GM12864 (cell line): Measurements from ENCODE around the gene UBE2QL1.

Source experiments
- DNase-seq: peaks from one replicate; pipeline ENCODE4 v3.0.0-alpha.2; 2011; ENCODE audit warnings: low read depth
- H3K4me3 ChIP-seq: 2 replicates; pipeline ENCODE4 v1.5.1; 2011; ENCODE audit warnings: mild to moderate bottlenecking, low read depth, low read length, control low read depth
- TF ChIP-seq, protein P1 (sequence below): IDR thresholded peaks from 2 replicates; pipeline ENCODE4 v1.5.1; 2011; ENCODE audit warnings: low read depth, mild to moderate bottlenecking, moderate library complexity, low read length, control low read depth, inconsistent platforms; ENCODE audit errors: missing control alignments

Gene UBE2QL1

DNA sequence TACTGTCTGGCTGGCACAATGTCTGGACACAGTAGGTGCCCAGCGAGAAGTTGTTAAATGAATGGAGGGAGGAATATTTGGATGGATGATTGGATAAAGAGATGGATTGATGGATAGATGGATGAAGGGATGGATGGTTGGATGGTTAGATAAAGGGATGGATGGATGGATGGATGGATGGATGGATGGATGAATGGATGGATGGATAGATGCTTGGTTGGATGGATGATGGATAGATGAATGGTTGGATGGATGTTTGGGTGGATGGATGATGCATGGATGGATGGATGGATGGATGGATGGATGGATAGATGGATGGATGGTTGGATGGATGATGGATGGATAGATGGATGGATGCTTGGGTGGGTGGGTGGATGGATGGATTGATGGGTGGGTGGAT lies 90.4 kb downstream of the UBE2QL1 start:
- no peak overlapping the region for H3K4me3 ChIP-seq
- no peak for DNase-seq
- TF ChIP-seq, protein P1, sequence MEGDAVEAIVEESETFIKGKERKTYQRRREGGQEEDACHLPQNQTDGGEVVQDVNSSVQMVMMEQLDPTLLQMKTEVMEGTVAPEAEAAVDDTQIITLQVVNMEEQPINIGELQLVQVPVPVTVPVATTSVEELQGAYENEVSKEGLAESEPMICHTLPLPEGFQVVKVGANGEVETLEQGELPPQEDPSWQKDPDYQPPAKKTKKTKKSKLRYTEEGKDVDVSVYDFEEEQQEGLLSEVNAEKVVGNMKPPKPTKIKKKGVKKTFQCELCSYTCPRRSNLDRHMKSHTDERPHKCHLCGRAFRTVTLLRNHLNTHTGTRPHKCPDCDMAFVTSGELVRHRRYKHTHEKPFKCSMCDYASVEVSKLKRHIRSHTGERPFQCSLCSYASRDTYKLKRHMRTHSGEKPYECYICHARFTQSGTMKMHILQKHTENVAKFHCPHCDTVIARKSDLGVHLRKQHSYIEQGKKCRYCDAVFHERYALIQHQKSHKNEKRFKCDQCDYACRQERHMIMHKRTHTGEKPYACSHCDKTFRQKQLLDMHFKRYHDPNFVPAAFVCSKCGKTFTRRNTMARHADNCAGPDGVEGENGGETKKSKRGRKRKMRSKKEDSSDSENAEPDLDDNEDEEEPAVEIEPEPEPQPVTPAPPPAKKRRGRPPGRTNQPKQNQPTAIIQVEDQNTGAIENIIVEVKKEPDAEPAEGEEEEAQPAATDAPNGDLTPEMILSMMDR = no peak

DNA sequence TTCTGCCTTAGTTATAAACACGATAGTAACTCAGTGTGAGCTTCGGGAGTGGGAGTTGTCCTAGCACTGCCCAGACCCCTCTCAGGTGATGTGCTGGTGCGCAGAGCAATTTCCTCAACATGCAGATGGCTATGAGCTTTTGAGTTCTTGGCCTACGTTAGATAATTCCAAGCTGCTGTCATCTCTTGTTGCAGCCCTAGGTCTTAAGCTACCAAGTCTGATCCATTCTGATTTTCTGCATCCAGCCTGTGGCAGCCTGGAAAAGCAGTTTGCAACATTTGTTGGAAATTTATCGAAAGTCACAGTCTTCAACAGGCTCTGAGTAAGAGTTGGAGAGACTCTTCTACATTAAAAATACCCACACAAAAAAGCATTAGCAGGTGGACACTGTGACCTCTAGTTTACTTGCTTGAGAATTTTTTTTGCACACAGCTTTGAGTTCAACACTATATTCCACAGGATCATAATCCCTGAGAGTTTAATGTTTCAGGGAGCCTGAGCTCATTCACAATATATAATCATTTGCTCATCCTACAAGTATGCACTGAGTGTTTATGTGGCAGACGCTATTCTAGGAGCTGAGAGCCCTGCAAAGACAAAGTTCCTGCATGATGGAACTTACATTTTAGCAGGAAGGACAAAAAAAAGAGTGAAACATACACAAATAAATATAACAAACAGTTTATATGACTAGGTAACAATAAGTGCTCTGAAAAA lies 91.6 kb downstream of the UBE2QL1 start:
- no peak overlapping the region for H3K4me3 ChIP-seq
- TF ChIP-seq, protein P1 = no peak
- no peak for DNase-seq

DNA sequence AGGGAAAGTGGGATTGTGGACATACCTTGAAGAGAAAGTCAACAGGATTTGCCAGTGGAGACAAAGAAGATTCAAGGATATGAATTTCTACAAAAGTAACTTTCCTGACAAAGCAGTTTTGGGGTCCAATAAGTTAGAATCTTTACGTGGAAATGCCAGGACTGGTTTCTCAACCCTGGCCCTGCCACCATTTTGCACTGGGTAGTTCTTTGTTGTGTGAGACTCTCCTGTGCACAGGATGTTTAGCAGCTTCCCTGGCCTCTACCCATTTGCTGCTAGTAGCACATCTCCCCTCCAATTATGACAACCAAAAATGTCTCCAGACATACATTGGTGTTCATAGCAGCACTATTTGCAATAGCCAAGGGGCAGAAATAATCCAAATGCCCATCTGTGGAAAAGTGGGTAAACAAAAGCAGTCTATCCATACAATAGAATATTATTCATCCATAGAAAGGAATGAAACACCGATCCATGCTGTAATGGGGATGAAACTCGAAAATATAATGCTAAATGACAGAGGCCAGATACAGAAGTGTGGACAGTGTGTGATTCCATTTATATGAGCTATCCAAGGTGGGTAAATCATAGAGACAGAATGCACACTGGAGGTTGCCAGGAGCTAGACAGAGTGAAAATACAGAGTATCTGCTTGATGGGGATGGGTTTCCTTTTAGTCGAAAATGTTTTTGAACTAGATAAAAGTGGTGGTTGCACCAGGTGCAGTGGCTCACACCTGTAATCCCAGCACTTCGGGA lies 92.8 kb downstream of the UBE2QL1 start:
- TF ChIP-seq, protein P1 = no peak
- no peak overlapping the region for H3K4me3 ChIP-seq
- no peak for DNase-seq

DNA sequence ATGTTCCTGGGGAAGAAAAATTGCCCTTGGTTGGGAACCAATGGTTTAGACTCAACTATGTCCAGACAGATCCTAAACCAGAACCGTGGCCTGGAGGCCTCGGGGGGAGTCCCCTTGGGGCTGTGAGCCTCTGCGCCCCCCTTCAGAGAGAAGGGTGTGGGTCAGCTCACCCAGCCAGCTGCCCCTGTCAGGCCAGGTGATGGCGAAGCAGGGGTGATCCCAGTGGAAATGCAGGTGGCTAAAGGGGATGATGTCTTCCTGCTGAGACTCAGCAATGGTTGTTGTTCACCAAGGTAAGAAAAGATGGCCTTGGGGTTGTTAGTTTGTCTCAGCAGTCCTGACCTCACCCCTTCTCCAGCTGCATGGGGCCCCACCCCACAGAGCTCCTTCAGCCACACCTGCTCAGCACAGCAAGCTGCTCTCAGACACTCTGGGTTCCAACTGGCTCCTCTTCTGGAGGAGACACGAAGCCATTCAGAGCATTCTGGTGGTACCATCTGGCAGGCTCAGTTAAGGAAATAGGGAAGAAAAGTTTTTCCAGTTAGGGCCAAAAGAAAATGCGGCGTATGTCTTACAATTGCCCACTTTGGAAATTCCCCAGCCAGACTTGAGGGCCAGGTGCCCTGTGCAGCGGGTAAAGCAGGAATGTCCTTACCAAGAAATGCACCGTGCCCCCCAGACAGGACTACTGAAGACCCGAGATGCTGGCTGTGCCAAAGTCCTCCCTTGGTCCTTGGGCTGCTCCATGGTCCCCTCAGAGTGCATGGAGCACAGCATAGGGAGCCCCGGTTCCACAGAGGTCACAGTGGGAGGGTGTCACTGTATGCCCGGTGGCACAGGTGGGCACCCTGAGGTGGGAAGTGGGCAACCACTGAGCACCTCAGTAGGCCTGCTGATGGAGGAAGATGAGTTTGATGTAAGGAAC lies 94.0 kb downstream of the UBE2QL1 start:
- no peak for DNase-seq
- TF ChIP-seq, protein P1 = no peak
- H3K4me3 ChIP-seq = no peak overlapping the region

DNA sequence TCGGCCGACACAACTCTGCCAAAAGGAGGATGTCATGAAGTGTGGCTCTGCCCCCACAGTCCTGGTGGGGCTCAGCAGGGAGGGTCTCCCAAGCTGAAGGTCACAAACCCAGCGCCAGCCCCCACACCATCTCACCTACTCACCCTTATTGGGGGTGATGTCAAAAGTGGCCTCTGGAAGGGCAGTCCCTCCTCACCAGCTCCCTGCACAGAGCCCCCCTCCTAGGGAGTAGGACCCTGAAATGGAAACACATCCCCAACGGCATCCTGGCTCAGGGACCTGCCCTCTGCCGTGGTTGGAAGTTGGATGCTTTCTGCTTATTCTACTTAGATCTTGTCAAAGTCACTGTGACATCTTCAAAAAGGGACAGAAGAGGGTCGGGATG lies 94.7 kb downstream of the UBE2QL1 start:
- TF ChIP-seq, protein P1 = no peak
- DNase-seq = no peak
- H3K4me3 ChIP-seq = no peak overlapping the region

DNA sequence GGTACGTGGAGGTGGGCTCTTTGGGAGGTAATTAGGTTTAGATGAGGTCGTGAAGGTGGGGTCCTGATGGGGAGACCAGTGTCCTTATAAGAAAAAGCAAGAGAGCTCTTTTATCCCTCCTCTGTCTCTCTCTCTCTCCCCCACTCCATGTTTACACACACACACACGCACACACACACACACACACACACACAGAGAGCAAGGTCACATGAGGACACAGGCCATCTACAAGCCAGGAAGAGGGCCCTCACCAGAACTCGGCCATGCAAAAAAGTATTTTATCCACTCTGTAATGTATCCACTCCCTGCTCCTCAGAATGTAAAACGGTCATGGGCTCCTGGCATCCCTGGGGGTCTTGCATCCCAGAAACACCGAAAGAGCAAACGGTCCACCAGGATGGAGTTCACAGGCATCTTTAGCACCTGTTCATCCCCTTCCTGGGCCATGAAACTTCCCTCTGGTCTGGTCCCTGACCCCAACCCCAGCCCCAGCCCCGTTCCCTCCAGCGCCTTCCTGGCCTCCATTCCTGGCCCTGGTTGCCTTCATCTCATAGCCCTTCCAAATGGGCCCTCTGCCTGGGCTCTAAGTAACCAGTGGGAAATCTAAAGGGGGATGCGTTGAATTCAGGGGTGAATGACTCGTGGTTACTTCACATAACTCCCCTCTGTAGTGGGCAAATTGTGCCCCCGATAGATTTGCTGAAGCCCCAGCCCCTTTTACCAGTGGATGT lies 95.3 kb downstream of the UBE2QL1 start:
- TF ChIP-seq, protein P1 = no peak

More for the DNA sequence above, 95.3 kb downstream of the UBE2QL1 start:
- H3K4me3 ChIP-seq = no peak overlapping the region
- DNase-seq = no peak
